BE2C (cell line): ENCODE data around the gene LRG1.

Source experiments
- DNase-seq: peaks from one replicate; pipeline ENCODE4 v3.0.0-alpha.2; 2020
- H3K27me3 ChIP-seq: fragments of 250-450 bp; sonication (Bioruptor Pico); 2 replicates; pipeline ENCODE4 v1.5.1; 2020; ENCODE audit warnings: mild to moderate bottlenecking
- H3K36me3 ChIP-seq: fragments of 250-450 bp; sonication (Bioruptor Pico); 2 replicates; pipeline ENCODE4 v1.5.1; 2020; ENCODE audit warnings: mild to moderate bottlenecking
- H3K4me1 ChIP-seq: fragments of 250-450 bp; sonication (Bioruptor Pico); 2 replicates; pipeline ENCODE4 v1.5.1; 2020
- H3K4me3 ChIP-seq: 2 replicates; pipeline ENCODE4 v1.5.1; 2011; ENCODE audit warnings: low read depth, low read length
- H3K9me3 ChIP-seq: fragments of 250-450 bp; sonication (Bioruptor Pico); 2 replicates; pipeline ENCODE4 v1.5.1; 2020
- CTCF ChIP-seq: IDR thresholded peaks from 2 replicates; pipeline ENCODE4 v1.5.1; 2012; ENCODE audit warnings: mild to moderate bottlenecking, low read depth, low read length

Gene LRG1

GRCh38 chr19:4507150-4507452 is 32.7 kb downstream of the LRG1 start:
- TF ChIP-seq CTCF, result no peak
- Histone ChIP-seq H3K36me3 (peaks cover 12% of the 10 kb centered on the region), H3K9me3 (no peaks in the 10 kb centered on the region), H3K27me3 (no peaks in the 10 kb centered on the region), H3K4me3 (no peak overlapping the region), H3K4me1 (no peaks in the 10 kb centered on the region)
- DNase-seq, result no peak

GRCh38 chr19:4506449-4507149 is 33.2 kb downstream of the LRG1 start:
- Histone ChIP-seq H3K4me3 (no peak overlapping the region), H3K27me3 (no peaks in the 10 kb centered on the region), H3K36me3 (peaks cover 13% of the 10 kb centered on the region), H3K4me1 (no peaks in the 10 kb centered on the region), H3K9me3 (no peaks in the 10 kb centered on the region)
- peak; percentile 20; the same call in 1 of the 2 replicates for TF ChIP-seq CTCF
- DNase-seq, result no peak

- Histone ChIP-seq H3K9me3 (no peaks in the 10 kb centered on the region), H3K36me3 (peaks cover 21% of the 10 kb centered on the region), H3K4me1 (no peaks in the 10 kb centered on the region), H3K4me3 (no peak overlapping the region), H3K27me3 (no peaks in the 10 kb centered on the region)
- no peak for TF ChIP-seq CTCF
- DNase-seq, result no peak
These were observed 34.0 kb downstream of the LRG1 start for GRCh38 chr19:4505570-4506448.

GRCh38 chr19:4504891-4505569 is 34.8 kb downstream of the LRG1 start:
- TF ChIP-seq CTCF, result no peak
- H3K36me3 ChIP-seq, result peaks cover 23% of the 10 kb centered on the region
- H3K27me3 ChIP-seq, result no peaks in the 10 kb centered on the region
- DNase-seq, result no peak
- H3K4me3 ChIP-seq, result no peak overlapping the region
- H3K9me3 ChIP-seq, result no peaks in the 10 kb centered on the region
- no peaks in the 10 kb centered on the region for H3K4me1 ChIP-seq

GRCh38 chr19:4504297-4504701 is 35.5 kb downstream of the LRG1 start:
- Histone ChIP-seq H3K4me3 (no peak overlapping the region), H3K4me1 (no peaks in the 10 kb centered on the region), H3K9me3 (no peaks in the 10 kb centered on the region), H3K36me3 (peaks cover 23% of the 10 kb centered on the region), H3K27me3 (no peaks in the 10 kb centered on the region)
- no peak for TF ChIP-seq CTCF
- no peak for DNase-seq
